ENCODE measurements around the gene ASL.
"Not testable (repeated sequence)": the region's sequence is repeated elsewhere in the genome, so short reads cannot be mapped to it uniquely, and the experiment has no call there.

Gene ASL

DNA sequence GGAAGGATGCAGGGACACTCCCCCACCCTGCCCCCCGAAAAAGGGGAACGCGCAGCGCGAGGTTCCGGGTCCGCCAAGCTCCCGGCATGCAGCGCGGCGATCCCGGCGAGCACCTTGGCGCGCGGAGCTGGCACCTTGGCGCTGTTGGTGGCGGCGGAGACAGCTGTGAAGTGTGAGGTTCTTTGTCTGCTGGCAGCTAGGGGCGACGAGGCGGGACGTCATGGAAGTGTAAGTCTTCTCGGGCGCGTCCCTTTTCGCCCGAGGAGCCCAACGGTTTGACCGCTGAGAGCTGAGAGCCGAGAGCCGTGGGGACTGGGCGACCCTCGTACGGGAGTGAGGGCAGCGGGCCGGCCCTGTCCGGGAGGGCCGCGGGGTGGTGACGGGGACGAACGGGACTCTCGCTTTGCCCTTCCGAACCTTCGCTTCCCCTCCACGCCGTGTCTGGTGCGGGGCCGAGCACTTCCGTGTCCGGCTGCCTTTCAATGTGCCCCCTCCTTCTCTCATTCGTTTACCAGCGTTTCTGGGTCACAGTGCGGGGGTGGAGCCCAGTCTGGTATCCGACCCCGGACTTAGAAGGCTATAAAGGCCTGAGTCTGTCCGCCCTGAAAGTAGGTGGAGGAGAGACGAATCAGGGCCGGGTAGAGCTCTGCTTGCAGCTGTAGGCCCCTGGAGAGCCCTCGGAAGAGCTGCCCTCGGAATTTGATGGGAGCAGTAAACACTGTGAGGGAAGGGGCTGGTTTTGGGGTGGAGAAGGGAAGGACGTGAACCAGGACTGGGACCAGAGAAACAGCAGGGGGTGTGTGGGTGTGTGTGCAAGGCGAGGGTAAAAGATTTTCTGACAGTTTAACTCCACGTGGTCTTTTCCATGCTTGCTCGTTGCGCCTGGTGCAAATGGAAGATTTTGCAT lies 39.4 kb downstream of the ASL start, which contains the start of gene CRCP:
TSS of gene CRCP (plus strand) at position 105 of the 907 bp plus-strand sequence. CDS start at position 221, 116 bp downstream.
- TF ChIP-seq, protein P1, sequence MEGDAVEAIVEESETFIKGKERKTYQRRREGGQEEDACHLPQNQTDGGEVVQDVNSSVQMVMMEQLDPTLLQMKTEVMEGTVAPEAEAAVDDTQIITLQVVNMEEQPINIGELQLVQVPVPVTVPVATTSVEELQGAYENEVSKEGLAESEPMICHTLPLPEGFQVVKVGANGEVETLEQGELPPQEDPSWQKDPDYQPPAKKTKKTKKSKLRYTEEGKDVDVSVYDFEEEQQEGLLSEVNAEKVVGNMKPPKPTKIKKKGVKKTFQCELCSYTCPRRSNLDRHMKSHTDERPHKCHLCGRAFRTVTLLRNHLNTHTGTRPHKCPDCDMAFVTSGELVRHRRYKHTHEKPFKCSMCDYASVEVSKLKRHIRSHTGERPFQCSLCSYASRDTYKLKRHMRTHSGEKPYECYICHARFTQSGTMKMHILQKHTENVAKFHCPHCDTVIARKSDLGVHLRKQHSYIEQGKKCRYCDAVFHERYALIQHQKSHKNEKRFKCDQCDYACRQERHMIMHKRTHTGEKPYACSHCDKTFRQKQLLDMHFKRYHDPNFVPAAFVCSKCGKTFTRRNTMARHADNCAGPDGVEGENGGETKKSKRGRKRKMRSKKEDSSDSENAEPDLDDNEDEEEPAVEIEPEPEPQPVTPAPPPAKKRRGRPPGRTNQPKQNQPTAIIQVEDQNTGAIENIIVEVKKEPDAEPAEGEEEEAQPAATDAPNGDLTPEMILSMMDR (IDR thresholded peaks at IDR 0.05; ENCODE audit: insufficient read depth, low read length, poor library complexity, severe bottlenecking) = peak; percentile 23
- peaks cover 2% of the 10 kb centered on the region; the same call in 1 of the 2 replicates for H3K36me3 ChIP-seq (ENCODE audit: control insufficient read depth, insufficient read depth, low read length)
- H3K27me3 ChIP-seq (replicated peaks; ENCODE audit: control insufficient read depth, insufficient read depth, low read length) = no peaks in the 10 kb centered on the region
- H3K4me3 ChIP-seq (replicated peaks; ENCODE audit: low read depth, low read length) = peak within 1 kb of the TSS; percentile 93
- DNase-seq (ENCODE audit: extremely low read depth, insufficient read length) = peak; percentile 89

DNA sequence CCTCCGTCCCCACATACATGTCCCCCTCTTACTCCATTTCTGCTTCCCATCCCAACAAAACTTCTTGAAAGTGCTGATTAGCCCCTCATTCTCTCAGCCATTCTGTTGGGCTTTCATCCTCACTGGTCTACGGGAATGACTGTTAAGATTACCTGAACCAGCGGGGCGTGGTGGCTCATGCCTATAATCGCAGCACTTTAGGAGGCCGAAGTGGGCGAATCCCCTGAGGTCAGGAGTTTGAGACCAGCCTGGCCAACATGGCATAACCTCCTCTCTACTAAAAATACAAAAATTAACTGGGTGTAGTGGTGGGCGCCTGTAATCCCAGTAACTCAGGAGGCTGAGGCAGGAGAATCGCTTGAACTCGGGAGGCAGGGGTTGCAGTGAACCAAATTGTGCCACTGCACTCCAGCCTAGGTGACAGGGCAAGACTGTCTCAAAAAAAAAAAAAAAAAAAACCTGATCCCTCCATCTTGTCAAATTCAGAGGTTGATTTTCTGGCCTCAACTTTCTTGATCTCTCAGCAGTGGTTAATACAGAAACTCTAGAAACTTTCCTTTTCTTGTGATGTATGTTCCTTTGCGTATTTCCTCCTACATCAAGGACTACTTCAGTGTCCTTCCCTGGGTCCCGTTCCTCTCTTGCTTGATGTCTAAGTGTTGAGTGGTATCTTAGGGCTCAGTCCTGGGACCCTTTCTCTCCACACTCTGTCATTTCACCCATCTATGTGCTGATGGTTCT lies 41.2 kb downstream of the ASL start:
- H3K27me3 ChIP-seq (replicated peaks; ENCODE audit: control insufficient read depth, insufficient read depth, low read length); DNase-seq (ENCODE audit: extremely low read depth, insufficient read length); H3K36me3 ChIP-seq (ENCODE audit: control insufficient read depth, insufficient read depth, low read length); H3K4me3 ChIP-seq (replicated peaks; ENCODE audit: low read depth, low read length): not testable (repeated sequence)

DNA sequence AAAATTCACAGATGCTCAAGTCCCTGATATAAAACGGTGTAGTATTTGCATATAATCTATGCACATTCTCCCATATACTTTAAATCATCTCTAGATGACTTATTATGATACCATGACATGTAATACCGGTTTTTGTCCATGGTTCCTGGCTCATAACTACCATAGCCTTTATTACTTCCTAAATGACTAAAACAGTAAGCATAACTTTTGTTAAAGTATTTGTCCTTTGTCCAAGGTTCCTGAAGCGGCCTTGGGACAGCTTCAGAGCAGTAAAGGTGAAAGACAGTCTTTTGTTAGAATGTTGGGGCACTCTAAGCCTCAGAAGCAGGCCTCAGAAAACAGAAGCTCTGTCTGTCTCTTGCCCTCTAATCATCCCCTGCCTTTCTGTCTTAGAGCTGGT lies 43.0 kb downstream of the ASL start:
- no peaks in the 10 kb centered on the region for H3K27me3 ChIP-seq (replicated peaks; ENCODE audit: control insufficient read depth, insufficient read depth, low read length)
- DNase-seq (ENCODE audit: extremely low read depth, insufficient read length) = peak; percentile 9
- H3K36me3 ChIP-seq (ENCODE audit: control insufficient read depth, insufficient read depth, low read length) = peaks cover 2% of the 10 kb centered on the region; the same call in 1 of the 2 replicates
- no peak overlapping the region for H3K4me3 ChIP-seq (replicated peaks; ENCODE audit: low read depth, low read length)
- TF ChIP-seq, protein P1 (IDR thresholded peaks at IDR 0.05; ENCODE audit: insufficient read depth, low read length, poor library complexity, severe bottlenecking) = no peak

DNA sequence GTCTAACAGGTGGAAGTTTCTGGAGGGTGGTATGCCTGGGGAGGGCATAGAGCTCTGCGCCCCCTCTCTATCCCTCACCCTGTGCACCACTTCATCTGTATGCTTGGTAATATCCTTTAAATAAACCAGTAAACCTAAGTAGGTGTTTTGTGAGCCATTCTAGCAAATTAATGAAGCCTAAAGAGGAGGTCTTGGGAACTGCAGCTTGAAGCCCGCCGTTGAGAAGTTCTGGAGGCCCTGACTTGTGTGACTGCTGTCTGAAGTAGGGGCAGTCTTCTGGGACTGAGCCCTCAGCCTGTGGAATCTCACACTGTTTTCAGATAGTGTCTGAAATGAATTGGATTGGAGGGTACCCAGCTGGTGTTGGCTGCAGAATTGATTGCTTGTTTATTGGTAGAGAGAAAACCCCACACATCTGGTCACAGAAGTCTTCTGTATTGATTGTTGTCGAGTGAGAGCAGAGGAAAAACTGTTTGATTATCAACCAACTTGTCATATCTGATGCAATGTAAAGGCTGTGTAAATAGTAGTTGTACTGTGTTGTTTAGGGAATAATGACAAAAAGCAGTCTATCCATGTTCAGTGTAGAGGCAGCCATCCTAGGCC lies 43.7 kb downstream of the ASL start:
- DNase-seq (ENCODE audit: extremely low read depth, insufficient read length) = no peak
- no peaks in the 10 kb centered on the region for H3K27me3 ChIP-seq (replicated peaks; ENCODE audit: control insufficient read depth, insufficient read depth, low read length)
- H3K4me3 ChIP-seq (replicated peaks; ENCODE audit: low read depth, low read length) = no peak overlapping the region
- H3K36me3 ChIP-seq (ENCODE audit: control insufficient read depth, insufficient read depth, low read length) = peaks cover 2% of the 10 kb centered on the region; the same call in 1 of the 2 replicates
- TF ChIP-seq, protein P1 (IDR thresholded peaks at IDR 0.05; ENCODE audit: insufficient read depth, low read length, poor library complexity, severe bottlenecking) = no peak

DNA sequence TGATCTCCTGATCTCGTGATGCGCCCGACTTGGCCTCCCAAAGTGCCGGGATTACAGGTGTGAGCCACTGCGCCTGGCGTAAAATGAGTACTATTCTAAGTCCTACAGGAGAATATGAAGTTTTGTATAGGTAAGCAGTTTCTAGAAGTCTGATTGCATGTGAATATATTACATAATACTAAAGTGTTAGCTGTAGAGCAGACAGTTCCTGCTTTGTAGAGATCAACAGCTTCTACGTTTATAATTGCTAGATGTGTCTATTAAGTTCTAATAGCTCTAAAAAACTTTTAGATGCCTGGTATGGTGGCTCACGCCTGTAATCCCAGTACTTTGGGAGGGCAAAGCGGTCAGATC lies 47.5 kb downstream of the ASL start:
- DNase-seq (ENCODE audit: extremely low read depth, insufficient read length) = no peak
- Histone ChIP-seq H3K27me3 (replicated peaks; ENCODE audit: control insufficient read depth, insufficient read depth, low read length) (no peaks in the 10 kb centered on the region), H3K36me3 (ENCODE audit: control insufficient read depth, insufficient read depth, low read length) (0 out of 2 replicates have a peak, but pooled peaks cover 2% of the 10 kb centered on the region), H3K4me3 (replicated peaks; ENCODE audit: low read depth, low read length) (no peak overlapping the region)
- TF ChIP-seq, protein P1 (IDR thresholded peaks at IDR 0.05; ENCODE audit: insufficient read depth, low read length, poor library complexity, severe bottlenecking) = no peak

DNA sequence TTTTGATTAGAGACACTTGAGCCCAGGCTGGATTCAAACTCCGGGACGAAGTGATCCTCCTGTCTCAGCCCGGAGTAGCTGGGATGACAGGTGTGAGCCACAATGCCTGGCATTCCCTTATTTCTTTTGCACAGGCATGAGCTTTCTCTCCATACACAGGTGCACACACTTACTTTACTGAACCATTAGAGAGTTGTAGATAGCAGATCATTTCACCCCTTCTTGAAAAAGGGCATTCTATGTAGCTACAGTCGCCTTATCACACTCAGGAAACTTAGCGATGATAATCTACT lies 48.9 kb downstream of the ASL start:
- H3K4me3 ChIP-seq (replicated peaks; ENCODE audit: low read depth, low read length); H3K27me3 ChIP-seq (replicated peaks; ENCODE audit: control insufficient read depth, insufficient read depth, low read length); H3K36me3 ChIP-seq (ENCODE audit: control insufficient read depth, insufficient read depth, low read length); DNase-seq (ENCODE audit: extremely low read depth, insufficient read length): not testable (repeated sequence)
